Heart left ventricle (tissue), 16 donors: Measurements from ENCODE around the gene PHLPP1. TPM values are rescaled to one million over a fixed set of nuclear protein-coding genes. Genes with fewer than 3 reads are reported as not detected.
A peak's percentile ranks its signal among the peaks of the same experiment; 100 is the strongest.

Experiments
- ATAC-seq, 4 donors: fragments of 200-7000 bp; cut with Tn5 transposase; one replicate each; pipeline ENCODE4 v1.9.1; 2020 to 2022; ENCODE audit warnings: moderate library complexity in 4 of 4, mild to moderate bottlenecking in 3 of 4, moderate number of reproducible peaks in 1 of 4
- DNase-seq, 5 donors: peaks; one replicate each; pipeline ENCODE4 v3.0.0-alpha.2; 2020
- H3K27ac ChIP-seq, 12 donors: fragments of 200-600 bp; sonication (generic) in 4 of 12; one replicate each; pipeline versions ENCODE4 v1.5.0 to v1.8.0; 2016 to 2022; ENCODE audit warnings: mild to moderate bottlenecking in 2 of 12
- H3K27me3 ChIP-seq, 9 donors: fragments of 200-600 bp; sonication (generic) in 2 of 9; one replicate each; pipeline versions ENCODE4 v1.5.1 to v1.8.0; 2016 to 2022; ENCODE audit warnings: mild to moderate bottlenecking in 3 of 9
- H3K36me3 ChIP-seq, 9 donors: fragments of 200-600 bp; sonication (generic) in 2 of 9; one replicate each; pipeline versions ENCODE4 v1.5.0 to v1.8.0; 2018 to 2022; ENCODE audit warnings: mild to moderate bottlenecking in 2 of 9
- H3K4me1 ChIP-seq, 12 donors: fragments of 200-600 bp; sonication (generic) in 4 of 12; one replicate each; pipeline versions ENCODE4 v1.5.0 to v1.8.0; 2016 to 2022; ENCODE audit warnings: mild to moderate bottlenecking in 3 of 12
- H3K4me3 ChIP-seq, 12 donors: fragments of 200-600 bp; sonication (generic) in 4 of 12; one replicate each; pipeline versions ENCODE4 v1.5.0 to v1.8.0; 2017 to 2022; ENCODE audit warnings: mild to moderate bottlenecking in 9 of 12, moderate library complexity in 4 of 12
- H3K9me3 ChIP-seq, 12 donors: fragments of 200-600 bp; sonication (generic) in 4 of 12; one replicate each; pipeline versions ENCODE4 v1.5.0 to v1.8.0; 2016 to 2022; ENCODE audit warnings: mild to moderate bottlenecking in 1 of 12
- POLR2A ChIP-seq, 2 donors: fragments of 450-650 bp; IDR thresholded peaks; one replicate each; pipeline ENCODE4 v1.6.1; 2017; ENCODE audit warnings: antibody characterized with exemption in 2 of 2, mild to moderate bottlenecking in 2 of 2, moderate library complexity in 2 of 2
- WGBS, 4 donors: extraction: QIAGEN DNeasy Blood & Tissue Kit in 2 of 4; methylation state at CpG; one replicate each; pipeline versions ENCODE4 v1.1.5 to v1.1.7; 2013 to 2018; 5-methylcytosine and 5-hydroxymethylcytosine counted together
- intact Hi-C, 10 donors: fragments of 100-400 bp; cut with DNase I; formaldehyde crosslinking; loops; one replicate each; pipeline versions ENCODE4 v1.11.1 to v1.14.2; 2022
- polyA plus RNA-seq, 2 donors: library from polyadenylated mRNA; stranded (reverse); fragments of 200-250 nt; gene quantifications; one replicate each; pipeline ENCODE4 v1.2.3, GENCODE V29; 2013
- total RNA-seq, 9 donors: library from RNA; depleted of rRNA in 2 of 9; stranded (reverse); fragments of >200 nt in 2 of 9; fragmentation: NEBNext Ultra II Directional in 3 of 9; extraction: Animal tissue kit (Norgen Biotek cat#: 25700) in 3 of 9; gene quantifications; one replicate each; pipeline versions ENCODE4 v1.1.0 to v1.2.4, GENCODE V29; 2016 to 2023
- TF ChIP-seq, protein P1 (sequence below), 12 donors: fragments of 200-600 bp; sonication (generic) in 4 of 12; IDR thresholded peaks; one replicate each; pipeline versions ENCODE4 v1.5.0 to v1.8.0; 2018 to 2022; ENCODE audit warnings: antibody characterized with exemption in 12 of 12, mild to moderate bottlenecking in 5 of 12
- donor health status: ischemic (EF 13 %, LVEDD 7.1; RV severe dilation, severe dysfunction).
- donor health status: healthy with polysubstance abuse.
- donor health status: DM: no; HTN: yes; CAD: no.
- donor health status: DM: no; HTN: no; CAD: no.
- donor health status: ischemic (EF 25% LVEDD 6.9; RV normal size, moderate dysfunction).
- donor health status: ischemic (EF 25% LVEDD 5.7; RV mildly dilated, moderate dysfunction).
- donor health status: healthy.
- donor health status: DM: yes; HTN: yes; CAD: no.
- donor health status: ischemic (EF 35%, LVEDD 5.7; RV mildly dilated, moderate dysfunction).
- donor health status: nonischemic (EF 11% LVEDD 7.7; RV severe dilation, severe dysfunction).
- donor health status: DM: yes; HTN: yes; CAD: no.
- donor health status: PGD.
- donor health status: ischemic (EF 29% LVEDD 5.4; RV normal size, mild dysfunction).
- donor health status: nonischemic (EF 23%, LVEDD 6.1; RV moderate dilation, normal function).

The PHLPP1 gene
- total and polyA plus RNA-seq, 11 donors, result 1.7 to 11.1 (median 6.2) TPM

DNA sequence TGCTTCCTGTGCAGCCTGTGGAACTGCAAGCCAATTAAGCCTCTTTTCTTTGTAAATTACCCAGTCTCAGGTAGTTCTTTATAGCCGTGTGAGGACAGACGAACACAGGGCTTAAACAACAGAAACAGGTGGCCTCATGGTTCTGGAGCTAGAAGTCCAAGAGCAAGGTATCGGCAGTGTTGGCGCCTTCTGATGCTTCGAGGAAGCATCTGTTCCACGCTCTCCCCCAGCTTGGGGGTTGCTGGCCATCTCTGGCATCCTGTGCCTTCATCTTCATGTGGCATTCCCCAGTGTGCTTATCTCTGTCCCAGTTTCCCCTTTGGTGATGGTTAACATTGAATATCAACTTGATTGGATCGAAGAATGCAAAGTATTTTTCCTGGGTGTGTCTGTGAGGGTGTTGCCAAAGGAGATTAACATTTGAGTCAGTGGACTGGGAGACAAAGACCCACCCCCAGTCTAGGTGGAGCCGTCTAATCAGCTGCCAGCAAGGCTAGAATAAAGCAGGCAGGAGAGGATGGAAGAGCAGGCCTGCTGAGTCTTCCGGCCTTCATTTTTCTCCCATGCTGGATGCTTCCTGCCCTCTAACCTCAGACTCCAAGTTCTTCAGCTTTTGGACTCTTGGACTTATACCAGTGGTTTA lies 287.6 kb downstream of the PHLPP1 start:
- H3K4me3 ChIP-seq, result no peak overlapping the region
- intact Hi-C loops, result no loop called here
- 81 to 85% (median 84%) methylated on average over 9 of the region's 9 CpGs for WGBS, 4 donors
- ATAC-seq (no peak), DNase-seq (no peak)
- H3K4me1 ChIP-seq, result peaks cover 0 to 7% (median 0%) of the 10 kb centered on the region in 12 donors
- no peak overlapping the region for H3K27ac ChIP-seq
- H3K36me3 ChIP-seq, result no peaks in the 10 kb centered on the region
- no peaks in the 10 kb centered on the region for H3K27me3 ChIP-seq
- TF ChIP-seq, protein P1, sequence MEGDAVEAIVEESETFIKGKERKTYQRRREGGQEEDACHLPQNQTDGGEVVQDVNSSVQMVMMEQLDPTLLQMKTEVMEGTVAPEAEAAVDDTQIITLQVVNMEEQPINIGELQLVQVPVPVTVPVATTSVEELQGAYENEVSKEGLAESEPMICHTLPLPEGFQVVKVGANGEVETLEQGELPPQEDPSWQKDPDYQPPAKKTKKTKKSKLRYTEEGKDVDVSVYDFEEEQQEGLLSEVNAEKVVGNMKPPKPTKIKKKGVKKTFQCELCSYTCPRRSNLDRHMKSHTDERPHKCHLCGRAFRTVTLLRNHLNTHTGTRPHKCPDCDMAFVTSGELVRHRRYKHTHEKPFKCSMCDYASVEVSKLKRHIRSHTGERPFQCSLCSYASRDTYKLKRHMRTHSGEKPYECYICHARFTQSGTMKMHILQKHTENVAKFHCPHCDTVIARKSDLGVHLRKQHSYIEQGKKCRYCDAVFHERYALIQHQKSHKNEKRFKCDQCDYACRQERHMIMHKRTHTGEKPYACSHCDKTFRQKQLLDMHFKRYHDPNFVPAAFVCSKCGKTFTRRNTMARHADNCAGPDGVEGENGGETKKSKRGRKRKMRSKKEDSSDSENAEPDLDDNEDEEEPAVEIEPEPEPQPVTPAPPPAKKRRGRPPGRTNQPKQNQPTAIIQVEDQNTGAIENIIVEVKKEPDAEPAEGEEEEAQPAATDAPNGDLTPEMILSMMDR (IDR thresholded peaks at IDR 0.05), result no peak
- TF ChIP-seq POLR2A (IDR thresholded peaks at IDR 0.05), result no peak
- no peaks in the 10 kb centered on the region for H3K9me3 ChIP-seq

DNA sequence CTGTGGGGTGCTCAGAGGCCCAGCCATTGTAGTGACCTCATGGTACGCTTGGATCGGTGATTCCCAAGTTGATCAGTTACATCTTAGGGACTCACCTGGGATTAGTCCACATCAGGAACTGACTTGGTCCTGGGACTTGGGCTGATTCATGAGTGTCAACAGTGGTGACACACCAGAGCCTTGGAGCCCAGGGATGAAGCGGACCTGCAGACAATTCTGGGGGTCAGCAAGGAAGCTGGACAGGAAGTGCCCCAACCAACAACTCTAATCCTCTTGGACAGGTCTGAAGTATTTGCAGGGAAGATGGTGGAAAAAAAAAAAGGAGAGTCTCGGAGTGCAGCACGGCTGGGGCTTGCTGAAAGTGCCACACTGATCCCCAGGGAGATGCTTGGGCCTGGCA lies 288.6 kb downstream of the PHLPP1 start:
- Histone ChIP-seq H3K36me3 (no peaks in the 10 kb centered on the region), H3K4me3 (no peak overlapping the region), H3K27ac (no peak overlapping the region), H3K27me3 (no peaks in the 10 kb centered on the region), H3K9me3 (no peaks in the 10 kb centered on the region), H3K4me1 (peaks cover 0 to 6% (median 0%) of the 10 kb centered on the region in 12 donors)
- no peak for DNase-seq
- ATAC-seq, result no peak
- 96 to 100% (median 98%) methylated on average over 5 of the region's 5 CpGs for WGBS, 4 donors
- intact Hi-C loops, result no loop called here
- TF ChIP-seq, protein P1 (IDR thresholded peaks at IDR 0.05), result no peak
- TF ChIP-seq POLR2A (IDR thresholded peaks at IDR 0.05), result no peak

DNA sequence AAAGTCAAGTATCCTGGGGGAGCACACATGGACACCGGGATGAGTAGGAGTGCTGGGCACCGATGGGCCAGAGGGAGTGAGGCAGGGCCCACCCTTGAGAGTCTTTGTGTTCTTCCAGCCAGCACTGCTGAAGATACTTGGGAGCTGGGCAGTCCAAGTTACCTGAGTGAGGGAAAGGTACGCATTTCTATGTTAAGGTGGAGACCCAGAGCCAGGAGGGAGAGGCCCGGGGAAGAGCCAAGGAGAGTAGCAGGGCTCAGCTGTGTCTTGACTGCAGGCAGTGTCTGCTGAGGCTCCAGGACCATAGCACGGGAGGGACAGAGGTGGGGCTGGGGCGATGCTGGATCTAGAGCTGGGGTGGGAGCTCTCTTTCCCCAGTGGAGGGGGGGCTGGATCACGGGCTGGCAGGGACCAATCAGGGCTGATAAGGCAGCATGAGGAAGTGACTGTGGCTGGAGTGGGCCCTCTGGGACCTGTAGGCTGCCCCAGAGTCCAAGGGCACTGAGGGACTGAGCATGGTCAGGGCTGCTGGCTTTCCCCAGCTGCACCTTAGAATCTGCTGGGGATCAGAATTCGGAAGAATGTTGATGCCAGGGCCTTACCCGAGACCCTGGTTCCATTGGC lies 289.2 kb downstream of the PHLPP1 start:
- ATAC-seq, result peak in 1 of 4 donors; percentile 38
- Histone ChIP-seq H3K9me3 (no peaks in the 10 kb centered on the region), H3K4me3 (no peak overlapping the region), H3K36me3 (no peaks in the 10 kb centered on the region), H3K4me1 (no peaks in the 10 kb centered on the region), H3K27me3 (no peaks in the 10 kb centered on the region), H3K27ac (no peak overlapping the region)
- no peak for DNase-seq
- intact Hi-C loops, result no loop called here
- TF ChIP-seq, protein P1 (IDR thresholded peaks at IDR 0.05), result no peak
- no peak for TF ChIP-seq POLR2A (IDR thresholded peaks at IDR 0.05)
- WGBS, 4 donors, result 84 to 90% (median 88%) methylated on average over 9 of the region's 9 CpGs

DNA sequence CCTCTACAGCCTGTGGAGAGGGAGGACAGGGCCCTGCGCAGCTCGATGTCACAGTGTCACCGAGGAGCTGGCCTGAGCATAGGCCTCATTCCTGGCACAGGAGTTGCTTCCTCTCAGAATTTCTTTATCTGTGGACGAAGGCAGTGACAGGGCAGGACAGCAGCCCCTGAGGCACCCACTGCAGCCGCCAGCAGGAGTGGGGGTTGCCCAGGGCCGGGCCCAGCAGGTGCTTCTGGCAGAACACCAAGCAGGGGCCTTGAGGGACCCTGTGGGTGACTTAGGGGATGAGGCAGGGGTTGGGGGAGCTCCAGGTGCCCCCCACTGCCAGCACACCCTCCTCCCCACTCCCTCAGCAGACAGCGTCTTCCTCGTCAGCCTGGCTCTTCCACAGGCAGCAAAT lies 290.0 kb downstream of the PHLPP1 start:
- H3K27ac ChIP-seq, result no peak overlapping the region
- no peaks in the 10 kb centered on the region for H3K4me1 ChIP-seq
- ATAC-seq (peak in 1 of 4 donors; percentile 26), DNase-seq (no peak)
- WGBS, 4 donors, result 81 to 87% (median 85%) methylated on average over 6 to 8 of the region's 8 CpGs
- intact Hi-C loops, result no loop called here
- H3K4me3 ChIP-seq, result no peak overlapping the region
- H3K36me3 ChIP-seq, result no peaks in the 10 kb centered on the region
- no peak for TF ChIP-seq POLR2A (IDR thresholded peaks at IDR 0.05)
- TF ChIP-seq, protein P1 (IDR thresholded peaks at IDR 0.05), result no peak
- H3K27me3 ChIP-seq, result no peaks in the 10 kb centered on the region
- H3K9me3 ChIP-seq, result no peaks in the 10 kb centered on the region
